Measurements from ENCODE around the gene ATP8B1. TPM values are rescaled to one million over a fixed set of nuclear protein-coding genes. Genes with fewer than 3 reads are reported as not detected.

The ATP8B1 gene
- total and polyA plus RNA-seq, 2 of the 8 experiments (the other 6 are each of a cell fraction or from before 2014, with no cell fraction given), result 1.1 to 4.6 TPM

DNA sequence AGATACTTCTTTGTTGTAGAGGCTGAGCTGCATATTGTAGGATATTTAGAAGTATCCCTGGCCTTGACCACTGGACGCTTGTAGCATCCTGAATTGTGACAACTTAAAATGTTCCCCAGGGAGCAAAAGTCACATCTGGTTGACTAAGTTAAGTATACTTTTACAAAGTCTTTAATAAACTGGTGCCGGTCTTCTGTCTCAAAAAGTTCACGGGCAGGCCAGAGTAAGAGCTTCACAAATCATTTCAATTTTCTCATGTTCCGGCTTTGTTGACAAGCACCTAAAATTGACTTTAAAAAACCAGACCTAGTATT lies 18.4 kb downstream of the ATP8B1 start:
- Histone ChIP-seq H2BK120ac (replicated peaks; ENCODE audit: low read depth, low read length) (no peak overlapping the region), H3K9ac (replicated peaks in 1 of 4; ENCODE audit: extremely low read depth in 1 of 4, low read depth in 3 of 4, low read length in 3 of 4) (no peak overlapping the region), H3K4me2 (ENCODE audit: insufficient read depth in 1 of 2, low read depth in 2 of 2, low read length in 2 of 2) (no peak overlapping the region), H3K4me1 (replicated peaks in 1 of 4; ENCODE audit: control insufficient read depth in 3 of 4, insufficient read depth in 4 of 4, low read length in 3 of 4) (peaks cover 0 to 3% (median 2%) of the 10 kb centered on the region in 4 experiments; a peak in 3 of 7 replicates), H3K56ac (replicated peaks; ENCODE audit: insufficient read length, low read depth, low read length) (no peak overlapping the region), H3K9me3 (ENCODE audit: insufficient read depth in 2 of 2, low read depth in 1 of 2, low read length in 1 of 2) (no peaks in the 10 kb centered on the region), H3K36me3 (ENCODE audit: control insufficient read depth in 2 of 4, insufficient read depth in 4 of 4, low read length in 3 of 4) (no peaks in the 10 kb centered on the region), H3K18ac (ENCODE audit: extremely low read depth, low read length) (no peak overlapping the region), H3K23me2 (ENCODE audit: low read depth, low read length) (no peaks in the 10 kb centered on the region), H4K20me1 (replicated peaks in 1 of 2; ENCODE audit: control insufficient read depth in 1 of 2, insufficient read depth in 2 of 2, low read length in 2 of 2) (no peaks in the 10 kb centered on the region), H3K79me2 (ENCODE audit: control insufficient read depth in 1 of 2, insufficient read depth in 2 of 2, low read length in 2 of 2) (no peaks in the 10 kb centered on the region), H3K79me1 (ENCODE audit: low read depth, low read length) (no peaks in the 10 kb centered on the region), H2BK15ac (ENCODE audit: low read length) (no peak overlapping the region), H3K14ac (ENCODE audit: insufficient read length) (no peak overlapping the region), H3K4ac (replicated peaks; ENCODE audit: insufficient read length, low read depth, low read length) (no peak overlapping the region), H4K5ac (ENCODE audit: insufficient read length, low read depth, low read length) (no peak overlapping the region), H2AFZ (ENCODE audit: low read length) (no peak overlapping the region), H2BK20ac (ENCODE audit: low read length) (no peak overlapping the region), H2BK5ac (ENCODE audit: low read depth, low read length) (no peak overlapping the region), H3K27me3 (replicated peaks in 1 of 4; ENCODE audit: control insufficient read depth in 3 of 4, extremely low read depth in 1 of 4, insufficient read depth in 3 of 4, low read length in 3 of 4) (no peaks in the 10 kb centered on the region), H4K91ac (replicated peaks; ENCODE audit: insufficient read length, low read length) (no peak overlapping the region), H2BK12ac (ENCODE audit: low read depth, low read length) (no peak overlapping the region), H3K4me3 (ENCODE audit: extremely low read depth in 1 of 4, insufficient read depth in 2 of 4, low read depth in 3 of 4, low read length in 4 of 4) (no peak overlapping the region), H2AK5ac (ENCODE audit: low read depth, low read length) (no peak overlapping the region), H4K8ac (ENCODE audit: extremely low read depth, insufficient read depth, low read length) (no peak overlapping the region), H3K23ac (ENCODE audit: insufficient read length) (no peak overlapping the region), H3K27ac (ENCODE audit: low read depth, low read length) (no peak overlapping the region)
- WGBS, 2 experiments (ENCODE audit: extremely low coverage in 1 of 2, insufficient coverage in 1 of 2, insufficient read length in 1 of 2, insufficient replicate concordance in 2 of 2, low coverage in 1 of 2, low lambda C conversion rate in 2 of 2, missing lambda C conversion rate in 1 of 2), result 85% methylated on average over 4 of the region's 4 CpGs; no CpG with 5 or more reads in 1 of the 2 experiments
- ChIA-PET POLR2A (ENCODE audit: partially characterized antibody) (interaction anchor here (1.7 kb wide), 1 partner anchor 10 kb away, joined by 5 read pairs; no protein-coding TSS in a partner anchor), CTCF (ENCODE audit: partially characterized antibody) (interaction anchor here (1.3 to 1.8 kb wide), 2 partner anchors 8 to 74 kb away, joined by 5 to 6 read pairs; no protein-coding TSS in a partner anchor)
- no peak for FAIRE-seq
- DNase-seq (ENCODE audit: low read depth in 1 of 2, low spot score in 2 of 2), result no peak
- TF ChIP-seq, protein P1, sequence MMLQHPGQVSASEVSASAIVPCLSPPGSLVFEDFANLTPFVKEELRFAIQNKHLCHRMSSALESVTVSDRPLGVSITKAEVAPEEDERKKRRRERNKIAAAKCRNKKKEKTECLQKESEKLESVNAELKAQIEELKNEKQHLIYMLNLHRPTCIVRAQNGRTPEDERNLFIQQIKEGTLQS (IDR thresholded peaks at IDR 0.05; ENCODE audit: insufficient read depth, low read depth, low read length), result no peak
- TF ChIP-seq RFX5 (IDR thresholded peaks at IDR 0.05; ENCODE audit: borderline replicate concordance, low read depth, low read length) (no peak), SIN3A (conservative IDR thresholded peaks at IDR 0.05 in 1 of 2, IDR thresholded peaks at IDR 0.05 in 1 of 2; ENCODE audit: low read depth in 1 of 2, low read length in 2 of 2) (no peak), TAF1 (IDR thresholded peaks at IDR 0.05; ENCODE audit: low read depth, low read length) (no peak), FOSL1 (IDR thresholded peaks at IDR 0.05; ENCODE audit: insufficient read depth, low read depth, low read length) (no peak)

Data from H1 (cell line).